ENCODE measurements around the gene PDIK1L. TPM values are rescaled to one million over a fixed set of nuclear protein-coding genes. Genes with fewer than 3 reads are reported as not detected.

Gene PDIK1L
- total and polyA plus RNA-seq, 2 of the 8 experiments (the other 6 are each of a cell fraction or from before 2014, with no cell fraction given), result 0.95 to 4.5 TPM

DNA sequence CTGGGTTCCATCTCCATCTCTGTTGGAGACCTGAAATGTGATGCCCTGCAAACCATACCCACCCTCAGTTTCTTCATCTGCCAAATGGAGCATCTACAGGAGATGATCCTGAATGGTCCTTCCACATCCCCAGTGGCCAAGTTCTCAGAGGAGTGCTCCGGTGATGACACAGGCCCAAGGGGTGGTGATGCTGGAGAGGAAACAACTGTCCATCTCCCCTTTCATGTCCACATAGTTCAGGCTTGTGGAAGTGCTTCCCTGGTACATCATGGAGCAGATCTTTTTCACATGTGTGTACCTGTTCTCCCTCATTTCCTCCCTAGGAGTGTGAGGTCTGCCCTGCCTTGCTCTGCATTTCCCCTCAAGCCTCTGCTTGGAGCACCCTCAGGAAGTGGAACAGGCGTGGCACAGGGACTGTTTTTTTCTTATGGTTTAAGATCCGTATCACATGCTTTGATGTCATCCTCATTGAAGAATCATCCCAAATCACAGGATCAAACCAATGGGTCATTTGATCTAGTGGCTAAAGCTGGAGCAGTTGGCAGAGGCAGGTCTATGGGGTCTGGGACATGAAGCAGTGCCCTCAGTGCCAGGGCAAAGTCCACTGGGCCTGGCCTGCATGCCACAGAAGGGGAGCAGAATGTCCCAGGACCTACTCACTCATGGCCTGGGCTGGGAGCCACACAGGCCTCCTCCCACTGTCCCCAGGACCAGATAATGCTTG is 36.0 kb upstream of the PDIK1L start:
- peaks cover 0 to 9% (median 6%) of the 10 kb centered on the region in 4 experiments; a peak in 4 of 7 replicates for H3K4me1 ChIP-seq (replicated peaks in 1 of 4; ENCODE audit: control insufficient read depth in 3 of 4, insufficient read depth in 4 of 4, low read length in 3 of 4)
- TF ChIP-seq POLR2AphosphoS5 (IDR thresholded peaks at IDR 0.05; ENCODE audit: low read depth, low read length) (no peak), RNF2 (IDR thresholded peaks at IDR 0.05; ENCODE audit: borderline replicate concordance, low read depth, low read length, missing control alignments, poor library complexity, severe bottlenecking) (no peak), CBX8 (IDR thresholded peaks at IDR 0.05; ENCODE audit: borderline replicate concordance, low read depth, low read length) (no peak), GABPA (IDR thresholded peaks at IDR 0.05; ENCODE audit: borderline replicate concordance, insufficient read depth, low read length) (no peak), SIRT6 (IDR thresholded peaks at IDR 0.05; ENCODE audit: low read length) (no peak), HDAC6 (IDR thresholded peaks at IDR 0.05; ENCODE audit: low read depth, low read length) (no peak), NRF1 (IDR thresholded peaks at IDR 0.05; ENCODE audit: low read depth, low read length) (no peak), JUND (IDR thresholded peaks at IDR 0.05; ENCODE audit: low read length) (no peak), KDM1A (IDR thresholded peaks at IDR 0.05; ENCODE audit: borderline replicate concordance, low read length) (no peak), FOSL1 (IDR thresholded peaks at IDR 0.05; ENCODE audit: insufficient read depth, low read depth, low read length) (no peak), SP2 (IDR thresholded peaks at IDR 0.05; ENCODE audit: low read length) (no peak), TBP (IDR thresholded peaks at IDR 0.05; ENCODE audit: low read depth, low read length) (no peak)
- TF ChIP-seq, protein P1, sequence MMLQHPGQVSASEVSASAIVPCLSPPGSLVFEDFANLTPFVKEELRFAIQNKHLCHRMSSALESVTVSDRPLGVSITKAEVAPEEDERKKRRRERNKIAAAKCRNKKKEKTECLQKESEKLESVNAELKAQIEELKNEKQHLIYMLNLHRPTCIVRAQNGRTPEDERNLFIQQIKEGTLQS (IDR thresholded peaks at IDR 0.05; ENCODE audit: insufficient read depth, low read depth, low read length), result no peak

More for the DNA sequence above, 36.0 kb upstream of the PDIK1L start:
- H4K5ac ChIP-seq (ENCODE audit: insufficient read length, low read depth, low read length), result no peak overlapping the region
- no peak overlapping the region for H4K8ac ChIP-seq (ENCODE audit: extremely low read depth, insufficient read depth, low read length)
- H3K27ac ChIP-seq (ENCODE audit: low read depth, low read length), result no peak overlapping the region
- FAIRE-seq, result no peak
- H4K20me1 ChIP-seq (replicated peaks in 1 of 2; ENCODE audit: control insufficient read depth in 1 of 2, insufficient read depth in 2 of 2, low read length in 2 of 2), result no peaks in the 10 kb centered on the region
- H4K91ac ChIP-seq (replicated peaks; ENCODE audit: insufficient read length, low read length), result no peak overlapping the region
- no peak overlapping the region for H3K18ac ChIP-seq (ENCODE audit: extremely low read depth, low read length)
- no peak overlapping the region for H3K56ac ChIP-seq (replicated peaks; ENCODE audit: insufficient read length, low read depth, low read length)
- no peak overlapping the region for H3K4me2 ChIP-seq (ENCODE audit: insufficient read depth in 1 of 2, low read depth in 2 of 2, low read length in 2 of 2)
- no peak overlapping the region for H2BK20ac ChIP-seq (ENCODE audit: low read length)
- no peaks in the 10 kb centered on the region for H3K79me2 ChIP-seq (ENCODE audit: control insufficient read depth in 1 of 2, insufficient read depth in 2 of 2, low read length in 2 of 2)
- no peaks in the 10 kb centered on the region for H3K27me3 ChIP-seq (replicated peaks in 1 of 4; ENCODE audit: control insufficient read depth in 3 of 4, extremely low read depth in 1 of 4, insufficient read depth in 3 of 4, low read length in 3 of 4)
- H2BK12ac ChIP-seq (ENCODE audit: low read depth, low read length), result no peak overlapping the region
- no peak overlapping the region for H3K14ac ChIP-seq (ENCODE audit: insufficient read length)
- no peak overlapping the region for H2BK5ac ChIP-seq (ENCODE audit: low read depth, low read length)
- H3K36me3 ChIP-seq (ENCODE audit: control insufficient read depth in 2 of 4, insufficient read depth in 4 of 4, low read length in 3 of 4), result no peaks in the 10 kb centered on the region
- no peak overlapping the region for H3K4me3 ChIP-seq (ENCODE audit: extremely low read depth in 1 of 4, insufficient read depth in 2 of 4, low read depth in 3 of 4, low read length in 4 of 4)
- H3K9ac ChIP-seq (replicated peaks in 1 of 4; ENCODE audit: extremely low read depth in 1 of 4, low read depth in 3 of 4, low read length in 3 of 4), result no peak overlapping the region
- H2AK5ac ChIP-seq (ENCODE audit: low read depth, low read length), result no peak overlapping the region
- no peak overlapping the region for H2BK120ac ChIP-seq (replicated peaks; ENCODE audit: low read depth, low read length)
- ChIA-PET POLR2A (ENCODE audit: partially characterized antibody) (no interaction called here), CTCF (ENCODE audit: partially characterized antibody) (interaction anchor here (3.1 kb wide), 1 partner anchor 39 kb away, joined by 8 read pairs; no protein-coding TSS in a partner anchor)
- 85% methylated on average over 3 of the region's 3 CpGs; no CpG with 5 or more reads in 1 of the 2 experiments for WGBS, 2 experiments (ENCODE audit: extremely low coverage in 1 of 2, insufficient coverage in 1 of 2, insufficient read length in 1 of 2, insufficient replicate concordance in 2 of 2, low coverage in 1 of 2, low lambda C conversion rate in 2 of 2, missing lambda C conversion rate in 1 of 2)
- no peaks in the 10 kb centered on the region for H3K23me2 ChIP-seq (ENCODE audit: low read depth, low read length)
- H3K79me1 ChIP-seq (ENCODE audit: low read depth, low read length), result no peaks in the 10 kb centered on the region
- H2AFZ ChIP-seq (ENCODE audit: low read length), result no peak overlapping the region
- DNase-seq (ENCODE audit: low read depth in 1 of 2, low spot score in 2 of 2), result no peak
- H3K23ac ChIP-seq (ENCODE audit: insufficient read length), result no peak overlapping the region
- H2BK15ac ChIP-seq (ENCODE audit: low read length), result no peak overlapping the region
- no peaks in the 10 kb centered on the region for H3K9me3 ChIP-seq (ENCODE audit: insufficient read depth in 2 of 2, low read depth in 1 of 2, low read length in 1 of 2)
- no peak overlapping the region for H3K4ac ChIP-seq (replicated peaks; ENCODE audit: insufficient read length, low read depth, low read length)
